WTC11 (cell line): ENCODE results near the gene EPSTI1. TPM values are rescaled to one million over a fixed set of nuclear protein-coding genes. Genes with fewer than 3 reads are reported as not detected.

ENCODE experiments used
- ATAC-seq: fragments of 200-7000 bp; cut with Tn5 transposase; 2 replicates; pipeline ENCODE4 v1.10.0; 2021; ENCODE audit warnings: mild to moderate bottlenecking, moderate library complexity
- CTCF ChIA-PET: fragments of 300-600 bp; sonication (Branson Sonifier 250); formaldehyde crosslinking; loops from one replicate; lab custom pipeline; 2021; ENCODE audit warnings: antibody characterized with exemption; lab: Charles Lee
- POLR2A ChIA-PET: fragments of 350-600 bp; sonication (Branson Sonifier 250); formaldehyde crosslinking; loops from one replicate; lab custom pipeline; 2021; ENCODE audit warnings: antibody characterized with exemption; lab: Charles Lee
- DNase-seq: peaks from one replicate; pipeline ENCODE4 v3.0.0; 2021; ENCODE audit warnings: low spot score
- H3K27ac Mint-ChIP-seq: 2 replicates; pipeline ENCODE4 v1.8.0; 2021; ENCODE audit warnings: mixed read lengths
- H3K27me3 Mint-ChIP-seq: 2 replicates; pipeline ENCODE4 v1.8.0; 2021; ENCODE audit warnings: low read depth, mild to moderate bottlenecking, moderate library complexity, mixed read lengths
- H3K36me3 Mint-ChIP-seq: 2 replicates; pipeline ENCODE4 v1.8.0; 2021; ENCODE audit warnings: mixed read lengths
- H3K4me1 Mint-ChIP-seq: 2 replicates; pipeline ENCODE4 v1.8.0; 2022; ENCODE audit warnings: mixed read lengths
- H3K4me3 Mint-ChIP-seq: 2 replicates; pipeline ENCODE4 v1.8.0; 2021; ENCODE audit warnings: mild to moderate bottlenecking, moderate library complexity, mixed read lengths
- H3K9me3 Mint-ChIP-seq: 2 replicates; pipeline ENCODE4 v1.8.0; 2021; ENCODE audit warnings: mixed read lengths
- ESRRA ChIP-seq: sonication (generic); formaldehyde crosslinking; IDR thresholded peaks from 2 replicates; pipeline ENCODE4 v1.8.1; 2022; ENCODE audit warnings: mild to moderate bottlenecking, missing genetic modification reagents, borderline replicate concordance
- ETV6 ChIP-seq: sonication (generic); formaldehyde crosslinking; IDR thresholded peaks from 2 replicates; pipeline ENCODE4 v1.8.1; 2022; ENCODE audit warnings: mild to moderate bottlenecking, missing genetic modification reagents
- FOXK1 ChIP-seq: sonication (generic); formaldehyde crosslinking; IDR thresholded peaks from 2 replicates; pipeline ENCODE4 v1.8.0; 2022; ENCODE audit warnings: mild to moderate bottlenecking, moderate library complexity, missing genetic modification reagents
- GABPB1 ChIP-seq: sonication (generic); formaldehyde crosslinking; IDR thresholded peaks from 2 replicates; pipeline ENCODE4 v1.8.1; 2023; ENCODE audit warnings: mild to moderate bottlenecking, missing genetic modification reagents
- IRF2 ChIP-seq: sonication (generic); formaldehyde crosslinking; IDR thresholded peaks from 2 replicates; pipeline ENCODE4 v1.8.0; 2022; ENCODE audit warnings: low read depth, missing genetic modification reagents, borderline replicate concordance
- OVOL2 ChIP-seq: fragments of 250-450 bp; sonication (Bioruptor Pico); IDR thresholded peaks from 2 replicates; pipeline ENCODE4 v1.9.0; 2021; ENCODE audit warnings: mild to moderate bottlenecking, borderline replicate concordance
- PRRX2 ChIP-seq: fragments of 250-450 bp; sonication (Bioruptor Pico); IDR thresholded peaks from 2 replicates; pipeline ENCODE4 v1.8.0; 2021; ENCODE audit warnings: mild to moderate bottlenecking
- SMAD3 ChIP-seq: sonication (generic); formaldehyde crosslinking; IDR thresholded peaks from 2 replicates; pipeline ENCODE4 v1.8.0; 2022; ENCODE audit warnings: missing genetic modification reagents, mild to moderate bottlenecking, borderline replicate concordance
- TEAD1 ChIP-seq: sonication (generic); formaldehyde crosslinking; IDR thresholded peaks from 2 replicates; pipeline ENCODE4 v1.8.0; 2022; ENCODE audit warnings: mild to moderate bottlenecking, missing genetic modification reagents
- ZBTB21 ChIP-seq: sonication (generic); formaldehyde crosslinking; IDR thresholded peaks from 2 replicates; pipeline ENCODE4 v1.8.1; 2023; ENCODE audit warnings: mild to moderate bottlenecking, missing genetic modification reagents, borderline replicate concordance
- ZNF416 ChIP-seq: fragments of 250-450 bp; sonication (Bioruptor Pico); IDR thresholded peaks from 2 replicates; pipeline ENCODE4 v1.9.0; 2021; ENCODE audit warnings: mild to moderate bottlenecking, inconsistent platforms
- ZNF671 ChIP-seq: fragments of 250-450 bp; sonication (Bioruptor Pico); IDR thresholded peaks from 2 replicates; pipeline ENCODE4 v1.8.0; 2021; ENCODE audit warnings: mild to moderate bottlenecking
- total RNA-seq: library from RNA; stranded (reverse); gene quantifications from 3 replicates; pipeline ENCODE4 v1.2.3, GENCODE V29; 2021
- TF ChIP-seq, protein P1 (sequence below): sonication (generic); formaldehyde crosslinking; conservative IDR thresholded peaks from 2 replicates; pipeline ENCODE4 v1.8.1; 2023; ENCODE audit warnings: mild to moderate bottlenecking, low read depth, missing genetic modification reagents, moderate library complexity
- TF ChIP-seq, protein P2 (sequence below): fragments of 250-450 bp; sonication (Bioruptor Pico); IDR thresholded peaks from 2 replicates; pipeline ENCODE4 v1.9.0; 2021; ENCODE audit warnings: mild to moderate bottlenecking
- TF ChIP-seq, protein P3 (sequence below): fragments of 250-450 bp; sonication (Bioruptor Pico); IDR thresholded peaks from 2 replicates; pipeline ENCODE4 v1.9.0; 2021; ENCODE audit warnings: moderate library complexity, mild to moderate bottlenecking, inconsistent platforms, borderline replicate concordance
- TF ChIP-seq, protein P4 (sequence below): sonication (generic); formaldehyde crosslinking; IDR thresholded peaks from 2 replicates; pipeline ENCODE4 v1.8.1; 2022; ENCODE audit warnings: missing genetic modification reagents, borderline replicate concordance
- TF ChIP-seq, protein P5 (sequence below): sonication (generic); formaldehyde crosslinking; IDR thresholded peaks from 2 replicates; pipeline ENCODE4 v1.8.0; 2022; ENCODE audit warnings: missing genetic modification reagents
- TF ChIP-seq, protein P6 (sequence below): fragments of 250-450 bp; sonication (Bioruptor Pico); IDR thresholded peaks from 2 replicates; pipeline ENCODE4 v2.1.2; 2022; ENCODE audit warnings: mild to moderate bottlenecking, moderate library complexity

Gene EPSTI1
- total RNA-seq, 1 experiment from 2014 or later, result 2.1 TPM

DNA sequence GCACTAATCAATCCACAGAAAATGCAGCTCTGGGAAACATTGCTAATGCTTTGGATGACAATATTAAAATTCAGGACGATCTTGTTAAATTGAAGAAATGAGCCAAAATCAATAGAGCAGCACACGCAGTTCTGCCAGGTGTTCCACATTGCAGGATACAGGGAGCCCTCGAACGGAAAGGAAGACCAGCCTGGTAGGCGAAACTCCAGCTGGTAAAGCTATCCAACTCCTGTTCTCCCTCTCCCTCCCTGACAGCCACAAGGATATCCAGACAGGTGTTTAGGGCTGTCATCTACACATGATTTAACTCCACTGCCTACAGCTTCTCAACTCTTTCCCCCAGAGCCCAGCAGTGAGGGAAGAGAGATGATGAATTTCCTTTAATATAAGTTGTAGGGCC lies 67.7 kb downstream of the EPSTI1 start (continued):
- TF ChIP-seq ZBTB21 (CRISPR knock-in tag) (no peak), IRF2 (no peak), OVOL2 (CRISPR knock-in tag) (no peak)
- TF ChIP-seq, all 79 proteins: peak for 0

DNA sequence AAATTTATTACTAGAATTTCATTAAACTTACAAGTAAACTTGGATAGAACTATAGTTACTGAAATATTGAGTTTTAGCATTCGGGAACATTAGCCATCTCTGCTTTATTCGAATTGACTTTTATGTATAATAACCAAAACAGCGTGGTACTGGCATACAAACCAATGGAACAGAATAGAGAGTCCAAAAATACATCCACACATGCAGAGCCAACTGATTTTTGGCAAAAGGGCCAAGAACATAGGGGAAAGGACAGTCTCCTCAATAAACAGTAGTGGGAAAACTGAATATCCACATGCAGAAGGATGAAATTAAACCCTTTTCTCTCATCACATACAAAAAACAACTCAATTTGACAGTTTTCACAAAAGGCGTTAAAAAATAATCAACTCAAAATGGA lies 84.3 kb downstream of the EPSTI1 start:
- POLR2A ChIA-PET, result no interaction called here
- ATAC-seq, result no peak
- Mint-ChIP-seq H3K4me1 (no peaks in the 10 kb centered on the region), H3K9me3 (peaks cover 2% of the 10 kb centered on the region), H3K27ac (no peak overlapping the region), H3K36me3 (no peaks in the 10 kb centered on the region), H3K27me3 (no peaks in the 10 kb centered on the region), H3K4me3 (no peak overlapping the region)
- no peak for DNase-seq
- TF ChIP-seq, protein P1, sequence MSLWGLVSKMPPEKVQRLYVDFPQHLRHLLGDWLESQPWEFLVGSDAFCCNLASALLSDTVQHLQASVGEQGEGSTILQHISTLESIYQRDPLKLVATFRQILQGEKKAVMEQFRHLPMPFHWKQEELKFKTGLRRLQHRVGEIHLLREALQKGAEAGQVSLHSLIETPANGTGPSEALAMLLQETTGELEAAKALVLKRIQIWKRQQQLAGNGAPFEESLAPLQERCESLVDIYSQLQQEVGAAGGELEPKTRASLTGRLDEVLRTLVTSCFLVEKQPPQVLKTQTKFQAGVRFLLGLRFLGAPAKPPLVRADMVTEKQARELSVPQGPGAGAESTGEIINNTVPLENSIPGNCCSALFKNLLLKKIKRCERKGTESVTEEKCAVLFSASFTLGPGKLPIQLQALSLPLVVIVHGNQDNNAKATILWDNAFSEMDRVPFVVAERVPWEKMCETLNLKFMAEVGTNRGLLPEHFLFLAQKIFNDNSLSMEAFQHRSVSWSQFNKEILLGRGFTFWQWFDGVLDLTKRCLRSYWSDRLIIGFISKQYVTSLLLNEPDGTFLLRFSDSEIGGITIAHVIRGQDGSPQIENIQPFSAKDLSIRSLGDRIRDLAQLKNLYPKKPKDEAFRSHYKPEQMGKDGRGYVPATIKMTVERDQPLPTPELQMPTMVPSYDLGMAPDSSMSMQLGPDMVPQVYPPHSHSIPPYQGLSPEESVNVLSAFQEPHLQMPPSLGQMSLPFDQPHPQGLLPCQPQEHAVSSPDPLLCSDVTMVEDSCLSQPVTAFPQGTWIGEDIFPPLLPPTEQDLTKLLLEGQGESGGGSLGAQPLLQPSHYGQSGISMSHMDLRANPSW, result no peak
- CTCF ChIA-PET, result no interaction called here

DNA sequence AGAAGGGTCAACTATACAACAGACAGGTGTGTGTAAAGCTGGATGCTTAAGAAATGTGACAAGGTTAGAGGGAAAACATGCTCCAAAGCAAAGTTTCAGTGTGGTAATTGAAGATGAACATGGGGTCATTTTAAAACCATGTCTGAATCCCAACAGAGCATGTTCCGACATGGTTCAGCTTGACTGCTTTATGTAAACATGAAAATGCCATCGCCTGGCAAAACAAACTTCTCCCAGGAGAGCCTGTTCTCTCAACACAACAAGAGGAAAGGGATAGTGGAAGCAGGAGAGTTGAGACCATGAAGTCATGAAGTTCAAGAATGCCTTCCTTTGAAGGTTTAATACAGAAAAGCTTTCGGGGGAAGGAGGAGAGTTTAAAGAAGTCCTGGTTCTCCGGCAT lies 85.8 kb downstream of the EPSTI1 start:
- CTCF ChIA-PET, result no interaction called here

More for the DNA sequence above, 85.8 kb downstream of the EPSTI1 start:
- Mint-ChIP-seq H3K27me3 (no peaks in the 10 kb centered on the region), H3K9me3 (no peaks in the 10 kb centered on the region), H3K27ac (no peak overlapping the region), H3K36me3 (no peaks in the 10 kb centered on the region), H3K4me1 (no peaks in the 10 kb centered on the region), H3K4me3 (no peak overlapping the region)
- TF ChIP-seq, protein P2, sequence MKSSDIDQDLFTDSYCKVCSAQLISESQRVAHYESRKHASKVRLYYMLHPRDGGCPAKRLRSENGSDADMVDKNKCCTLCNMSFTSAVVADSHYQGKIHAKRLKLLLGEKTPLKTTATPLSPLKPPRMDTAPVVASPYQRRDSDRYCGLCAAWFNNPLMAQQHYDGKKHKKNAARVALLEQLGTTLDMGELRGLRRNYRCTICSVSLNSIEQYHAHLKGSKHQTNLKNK, result no peak
- no peak for TF ChIP-seq TEAD1 (CRISPR knock-in tag)
- TF ChIP-seq PRRX2 (CRISPR knock-in tag), result no peak
- TF ChIP-seq ZNF416 (CRISPR knock-in tag), result no peak
- TF ChIP-seq, protein P3, sequence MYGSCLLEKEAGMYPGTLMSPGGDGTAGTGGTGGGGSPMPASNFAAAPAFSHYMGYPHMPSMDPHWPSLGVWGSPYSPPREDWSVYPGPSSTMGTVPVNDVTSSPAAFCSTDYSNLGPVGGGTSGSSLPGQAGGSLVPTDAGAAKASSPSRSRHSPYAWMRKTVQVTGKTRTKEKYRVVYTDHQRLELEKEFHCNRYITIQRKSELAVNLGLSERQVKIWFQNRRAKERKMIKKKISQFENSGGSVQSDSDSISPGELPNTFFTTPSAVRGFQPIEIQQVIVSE (CRISPR knock-in tag), result no peak
- TF ChIP-seq, protein P4, sequence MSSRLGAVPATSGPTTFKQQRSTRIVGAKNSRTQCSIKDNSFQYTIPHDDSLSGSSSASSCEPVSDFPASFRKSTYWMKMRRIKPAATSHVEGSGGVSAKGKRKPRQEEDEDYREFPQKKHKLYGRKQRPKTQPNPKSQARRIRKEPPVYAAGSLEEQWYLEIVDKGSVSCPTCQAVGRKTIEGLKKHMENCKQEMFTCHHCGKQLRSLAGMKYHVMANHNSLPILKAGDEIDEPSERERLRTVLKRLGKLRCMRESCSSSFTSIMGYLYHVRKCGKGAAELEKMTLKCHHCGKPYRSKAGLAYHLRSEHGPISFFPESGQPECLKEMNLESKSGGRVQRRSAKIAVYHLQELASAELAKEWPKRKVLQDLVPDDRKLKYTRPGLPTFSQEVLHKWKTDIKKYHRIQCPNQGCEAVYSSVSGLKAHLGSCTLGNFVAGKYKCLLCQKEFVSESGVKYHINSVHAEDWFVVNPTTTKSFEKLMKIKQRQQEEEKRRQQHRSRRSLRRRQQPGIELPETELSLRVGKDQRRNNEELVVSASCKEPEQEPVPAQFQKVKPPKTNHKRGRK, result no peak
- TF ChIP-seq ESRRA (CRISPR knock-in tag), result no peak
- TF ChIP-seq SMAD3 (CRISPR knock-in tag), result no peak
- TF ChIP-seq ZNF671, result no peak
- TF ChIP-seq, protein P5, sequence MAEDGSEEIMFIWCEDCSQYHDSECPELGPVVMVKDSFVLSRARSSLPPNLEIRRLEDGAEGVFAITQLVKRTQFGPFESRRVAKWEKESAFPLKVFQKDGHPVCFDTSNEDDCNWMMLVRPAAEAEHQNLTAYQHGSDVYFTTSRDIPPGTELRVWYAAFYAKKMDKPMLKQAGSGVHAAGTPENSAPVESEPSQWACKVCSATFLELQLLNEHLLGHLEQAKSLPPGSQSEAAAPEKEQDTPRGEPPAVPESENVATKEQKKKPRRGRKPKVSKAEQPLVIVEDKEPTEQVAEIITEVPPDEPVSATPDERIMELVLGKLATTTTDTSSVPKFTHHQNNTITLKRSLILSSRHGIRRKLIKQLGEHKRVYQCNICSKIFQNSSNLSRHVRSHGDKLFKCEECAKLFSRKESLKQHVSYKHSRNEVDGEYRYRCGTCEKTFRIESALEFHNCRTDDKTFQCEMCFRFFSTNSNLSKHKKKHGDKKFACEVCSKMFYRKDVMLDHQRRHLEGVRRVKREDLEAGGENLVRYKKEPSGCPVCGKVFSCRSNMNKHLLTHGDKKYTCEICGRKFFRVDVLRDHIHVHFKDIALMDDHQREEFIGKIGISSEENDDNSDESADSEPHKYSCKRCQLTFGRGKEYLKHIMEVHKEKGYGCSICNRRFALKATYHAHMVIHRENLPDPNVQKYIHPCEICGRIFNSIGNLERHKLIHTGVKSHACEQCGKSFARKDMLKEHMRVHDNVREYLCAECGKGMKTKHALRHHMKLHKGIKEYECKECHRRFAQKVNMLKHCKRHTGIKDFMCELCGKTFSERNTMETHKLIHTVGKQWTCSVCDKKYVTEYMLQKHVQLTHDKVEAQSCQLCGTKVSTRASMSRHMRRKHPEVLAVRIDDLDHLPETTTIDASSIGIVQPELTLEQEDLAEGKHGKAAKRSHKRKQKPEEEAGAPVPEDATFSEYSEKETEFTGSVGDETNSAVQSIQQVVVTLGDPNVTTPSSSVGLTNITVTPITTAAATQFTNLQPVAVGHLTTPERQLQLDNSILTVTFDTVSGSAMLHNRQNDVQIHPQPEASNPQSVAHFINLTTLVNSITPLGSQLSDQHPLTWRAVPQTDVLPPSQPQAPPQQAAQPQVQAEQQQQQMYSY, result no peak
- TF ChIP-seq, protein P6, sequence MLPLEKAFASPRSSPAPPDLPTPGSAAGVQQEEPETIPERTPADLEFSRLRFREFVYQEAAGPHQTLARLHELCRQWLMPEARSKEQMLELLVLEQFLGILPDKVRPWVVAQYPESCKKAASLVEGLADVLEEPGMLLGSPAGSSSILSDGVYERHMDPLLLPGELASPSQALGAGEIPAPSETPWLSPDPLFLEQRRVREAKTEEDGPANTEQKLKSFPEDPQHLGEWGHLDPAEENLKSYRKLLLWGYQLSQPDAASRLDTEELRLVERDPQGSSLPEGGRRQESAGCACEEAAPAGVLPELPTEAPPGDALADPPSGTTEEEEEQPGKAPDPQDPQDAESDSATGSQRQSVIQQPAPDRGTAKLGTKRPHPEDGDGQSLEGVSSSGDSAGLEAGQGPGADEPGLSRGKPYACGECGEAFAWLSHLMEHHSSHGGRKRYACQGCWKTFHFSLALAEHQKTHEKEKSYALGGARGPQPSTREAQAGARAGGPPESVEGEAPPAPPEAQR, result no peak
- TF ChIP-seq ETV6 (CRISPR knock-in tag), result no peak
- no peak for TF ChIP-seq FOXK1 (CRISPR knock-in tag)
- TF ChIP-seq GABPB1 (CRISPR knock-in tag), result no peak
- no peak for DNase-seq
- ATAC-seq, result no peak
- POLR2A ChIA-PET, result no interaction called here
